ENCODE measurements around the gene SPSB1.

The SPSB1 gene

DNA sequence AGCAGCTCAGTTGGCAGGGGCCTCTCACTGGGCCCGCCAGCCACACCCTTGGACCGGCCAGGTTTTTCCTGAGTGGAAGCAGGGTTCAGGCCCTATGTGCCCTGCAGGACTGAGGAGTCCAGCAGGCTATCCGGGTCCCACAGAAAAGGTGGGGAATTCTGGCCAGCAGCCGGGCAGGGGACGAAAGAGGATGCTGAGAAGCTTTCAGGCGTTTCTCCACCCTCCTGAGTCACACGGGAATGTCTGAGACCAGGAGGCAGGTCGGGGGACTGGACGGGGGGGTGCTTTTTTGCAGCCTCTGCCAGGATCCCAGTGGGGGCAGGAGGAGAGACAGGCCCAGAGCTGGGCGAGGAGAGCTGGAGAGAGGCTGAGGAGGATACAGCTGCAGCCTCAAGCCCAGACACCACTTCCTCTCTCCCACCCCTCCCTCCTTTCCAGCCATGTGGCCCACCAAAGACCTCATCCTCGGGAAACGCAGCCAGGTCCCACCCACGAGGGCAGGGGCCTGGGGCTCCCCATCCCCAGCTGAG lies 105.4 kb downstream of the SPSB1 start:
- no peak for DNase-seq

DNA sequence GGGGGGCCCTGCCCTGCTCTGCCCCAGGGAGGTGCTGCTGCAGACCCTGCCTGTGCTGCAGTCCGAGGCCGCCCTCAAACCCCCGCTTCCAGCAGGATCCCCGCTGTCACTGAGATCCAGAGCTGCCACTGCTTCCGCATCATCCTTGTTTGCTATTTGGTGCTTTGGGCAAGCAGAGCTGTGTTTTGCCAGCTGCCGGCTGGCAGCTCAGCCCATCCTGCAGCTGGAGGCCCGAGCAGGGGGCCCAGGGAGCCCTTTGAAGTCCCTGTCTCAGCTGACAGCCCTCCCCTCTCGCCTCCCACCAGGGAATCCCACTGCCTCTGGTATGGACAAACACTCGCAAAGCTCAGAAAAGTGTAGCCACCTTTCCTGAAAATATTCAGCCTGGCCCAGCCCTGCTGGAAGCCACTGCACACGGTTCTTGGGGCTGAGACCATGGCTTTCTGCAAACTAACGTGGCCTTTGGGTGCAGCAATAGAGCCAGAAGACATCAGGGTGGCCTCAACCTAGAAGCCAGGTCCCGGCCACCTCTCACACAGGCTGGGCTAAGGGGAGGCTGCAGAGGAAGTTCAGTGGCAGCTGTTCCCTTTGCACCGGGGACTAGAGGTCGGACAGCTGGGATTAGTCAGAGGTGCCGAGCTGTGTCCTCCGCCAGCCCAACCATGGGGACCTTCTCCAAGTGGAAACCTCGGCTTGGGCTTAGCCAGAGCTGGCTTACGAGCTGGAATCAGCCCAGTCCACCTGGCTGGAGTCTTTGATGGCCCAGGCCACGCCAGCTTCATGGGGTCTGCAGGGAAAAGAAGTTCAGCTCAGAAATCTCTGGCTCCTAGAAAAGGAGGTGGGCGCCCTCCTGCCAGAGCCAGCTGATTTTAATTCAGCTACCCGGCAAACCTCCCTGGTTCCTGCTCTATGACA lies 107.1 kb downstream of the SPSB1 start:
- no peak for DNase-seq

DNA sequence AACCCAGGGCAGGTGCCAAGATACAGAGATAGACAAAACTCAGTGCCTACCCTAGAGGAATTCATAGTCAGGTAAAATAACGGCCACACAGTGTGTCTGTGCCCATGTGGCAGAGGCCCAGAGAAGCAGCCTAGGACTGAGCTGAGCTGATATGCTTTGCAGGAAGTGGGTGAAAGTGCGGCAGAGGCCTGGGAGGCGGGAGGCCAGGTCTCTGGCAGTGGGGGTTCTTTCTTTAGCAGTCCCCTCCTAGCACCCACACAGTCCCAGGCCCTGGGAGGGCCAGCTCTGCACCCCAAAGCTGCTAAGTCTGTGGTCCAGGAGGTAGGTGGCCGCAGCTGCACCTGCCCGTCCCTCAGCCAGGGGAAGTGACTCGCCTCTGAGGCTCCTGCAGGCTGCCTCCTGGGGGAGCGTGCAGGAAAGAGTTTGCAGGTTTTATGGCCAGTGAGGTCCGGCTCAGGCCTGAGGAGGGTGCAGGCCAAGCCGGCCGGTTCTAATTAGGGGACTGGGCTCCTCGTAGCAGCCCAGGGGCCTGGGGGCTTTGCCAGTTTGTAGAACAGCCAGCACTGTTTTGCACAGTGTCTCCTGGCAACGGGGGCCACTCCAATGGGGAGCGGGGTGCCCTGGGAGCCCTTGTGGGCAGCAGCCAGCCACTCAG lies 107.9 kb downstream of the SPSB1 start:
- no peak for DNase-seq

DNA sequence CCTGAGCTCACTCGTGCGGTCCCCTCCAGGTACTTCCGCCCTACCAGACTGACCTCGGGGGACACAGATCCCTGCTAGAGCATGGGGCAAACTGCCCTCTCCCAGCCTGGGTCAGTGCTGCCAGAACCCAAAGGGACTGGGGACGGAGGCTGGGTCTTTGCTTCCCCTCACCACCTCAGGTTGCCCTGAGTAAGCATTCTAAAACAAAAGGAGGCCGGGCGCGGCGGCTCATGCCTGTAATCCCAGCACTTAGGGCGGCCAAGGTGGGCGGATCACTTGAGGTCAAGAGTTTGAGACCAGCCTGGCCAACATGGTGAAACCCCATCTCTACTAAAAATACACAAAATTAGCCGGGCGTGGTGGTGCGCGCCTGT lies 108.4 kb downstream of the SPSB1 start:
- no peak for DNase-seq

DNA sequence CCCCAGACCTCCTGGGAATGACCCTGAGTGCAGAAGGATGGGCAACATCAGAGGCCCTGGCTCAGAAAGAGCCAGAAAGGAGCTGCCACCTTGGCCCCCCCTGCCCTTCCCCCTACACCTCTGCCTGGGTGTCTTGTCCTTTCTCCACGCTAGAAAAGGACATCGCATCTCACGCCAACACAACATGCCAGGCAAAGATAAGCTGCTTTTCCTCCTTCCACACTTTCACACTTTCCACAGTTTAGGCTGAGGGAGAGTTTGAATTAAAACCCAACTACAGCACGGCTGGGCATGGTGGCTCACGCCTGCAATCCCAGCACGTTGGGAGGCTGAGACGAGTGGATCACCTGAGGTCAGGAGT lies 109.5 kb downstream of the SPSB1 start:
- DNase-seq = no peak

DNA sequence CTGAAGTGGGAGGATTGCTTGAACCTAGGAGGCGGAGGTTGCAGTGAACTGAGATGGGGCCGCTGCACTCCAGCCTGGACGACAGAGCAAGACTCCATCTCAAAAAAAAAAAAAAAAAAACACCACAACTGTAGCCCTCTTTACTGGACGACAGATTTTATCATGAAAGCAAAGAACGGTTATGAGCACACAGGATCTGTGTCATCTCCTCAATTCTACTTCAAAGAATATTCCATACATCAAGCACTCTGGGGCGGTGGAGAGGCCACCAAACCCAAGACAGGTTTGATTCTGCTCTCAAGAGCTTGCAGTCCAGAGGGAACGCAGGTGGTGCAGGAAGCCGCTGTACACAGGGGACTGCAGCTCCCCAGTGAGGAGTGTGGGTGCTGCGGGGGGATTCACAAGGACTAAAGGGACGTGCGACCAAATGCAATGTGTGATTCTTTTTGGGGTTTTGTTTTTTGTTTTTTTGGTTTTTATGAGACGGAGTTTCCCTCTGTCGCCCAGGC lies 110.1 kb downstream of the SPSB1 start:
- DNase-seq = no peak

DNA sequence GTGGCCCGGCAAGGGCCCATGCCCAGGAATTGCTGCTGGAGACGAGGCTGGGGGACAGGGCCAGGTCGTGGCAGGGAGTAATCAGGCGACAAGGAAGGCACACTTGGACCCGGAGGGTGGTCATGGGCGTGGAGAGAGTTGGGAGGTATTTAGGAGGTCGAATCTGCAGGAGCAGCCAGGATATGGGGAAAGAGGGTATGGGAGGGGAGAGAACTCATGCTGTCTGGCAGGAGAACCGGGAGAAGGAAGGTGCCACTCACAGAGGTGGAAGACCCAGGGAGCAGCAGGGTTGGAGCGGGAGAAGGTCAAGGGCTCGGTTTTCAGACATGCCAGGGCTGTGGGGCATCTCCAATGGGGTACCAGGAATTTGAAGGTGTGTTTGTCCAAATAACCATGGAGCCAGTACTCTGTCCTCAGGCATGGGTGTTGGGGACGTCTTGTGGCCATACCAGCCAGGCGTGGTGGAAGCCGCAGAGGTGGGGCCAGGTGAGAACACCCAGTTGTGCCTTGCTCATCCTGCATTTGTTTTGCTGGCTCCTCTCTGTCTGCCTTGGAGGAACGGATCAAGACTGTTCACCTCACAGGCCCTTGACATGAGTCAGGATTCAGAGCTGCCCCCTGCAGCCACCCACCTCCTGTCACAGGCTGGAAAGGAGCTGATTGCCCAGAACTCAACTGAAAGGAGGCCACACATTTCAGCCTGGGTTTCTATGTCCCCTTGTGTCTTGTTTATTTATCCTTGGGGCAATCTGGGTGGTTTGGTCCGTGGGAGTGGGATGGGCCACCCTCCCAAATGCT lies 111.6 kb downstream of the SPSB1 start:
- DNase-seq = no peak

DNA sequence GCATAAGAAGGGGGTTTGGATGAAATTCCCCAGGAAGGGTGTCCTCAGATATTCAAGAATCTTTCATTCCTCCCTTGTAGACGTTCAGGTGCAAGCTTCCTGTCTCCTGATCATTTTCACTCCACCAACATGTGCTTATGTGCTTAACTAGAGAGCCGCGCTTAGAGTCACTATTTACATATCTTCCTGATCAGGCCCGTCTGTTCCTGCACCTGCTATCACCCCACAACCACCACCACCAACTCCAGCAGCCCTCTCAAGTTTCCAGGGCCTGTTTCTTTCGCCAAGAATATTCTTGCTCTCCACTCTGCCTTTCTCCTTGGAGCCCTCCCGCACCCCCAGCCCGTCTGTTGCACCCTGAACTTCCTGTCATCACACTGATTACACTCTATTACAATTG lies 113.4 kb downstream of the SPSB1 start:
- no peak for DNase-seq

DNA sequence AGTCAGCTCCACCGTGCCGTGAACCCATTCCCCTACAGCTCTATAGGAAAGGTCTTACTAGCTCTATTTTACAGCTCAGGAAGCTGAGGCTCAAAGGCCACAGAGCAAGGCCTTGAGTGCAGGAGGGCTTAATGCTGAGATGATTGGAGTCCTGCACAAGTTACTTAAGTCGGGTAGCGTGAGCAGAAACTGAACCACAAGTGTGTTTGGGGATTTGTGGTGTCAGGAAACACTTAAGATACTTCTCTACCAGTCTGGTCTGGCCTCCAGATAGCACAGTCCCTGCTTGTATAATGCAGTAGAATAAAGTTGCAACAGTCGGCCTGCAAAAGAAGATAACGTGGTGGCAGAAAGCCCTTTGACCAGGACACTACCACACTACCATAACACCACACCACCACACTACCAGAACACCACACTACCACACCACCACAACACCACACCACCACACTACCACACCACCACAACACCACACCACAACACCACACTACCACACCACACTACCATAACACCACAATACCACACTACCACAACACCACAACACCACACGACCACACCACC lies 118.1 kb downstream of the SPSB1 start:
- no peak for DNase-seq

DNA sequence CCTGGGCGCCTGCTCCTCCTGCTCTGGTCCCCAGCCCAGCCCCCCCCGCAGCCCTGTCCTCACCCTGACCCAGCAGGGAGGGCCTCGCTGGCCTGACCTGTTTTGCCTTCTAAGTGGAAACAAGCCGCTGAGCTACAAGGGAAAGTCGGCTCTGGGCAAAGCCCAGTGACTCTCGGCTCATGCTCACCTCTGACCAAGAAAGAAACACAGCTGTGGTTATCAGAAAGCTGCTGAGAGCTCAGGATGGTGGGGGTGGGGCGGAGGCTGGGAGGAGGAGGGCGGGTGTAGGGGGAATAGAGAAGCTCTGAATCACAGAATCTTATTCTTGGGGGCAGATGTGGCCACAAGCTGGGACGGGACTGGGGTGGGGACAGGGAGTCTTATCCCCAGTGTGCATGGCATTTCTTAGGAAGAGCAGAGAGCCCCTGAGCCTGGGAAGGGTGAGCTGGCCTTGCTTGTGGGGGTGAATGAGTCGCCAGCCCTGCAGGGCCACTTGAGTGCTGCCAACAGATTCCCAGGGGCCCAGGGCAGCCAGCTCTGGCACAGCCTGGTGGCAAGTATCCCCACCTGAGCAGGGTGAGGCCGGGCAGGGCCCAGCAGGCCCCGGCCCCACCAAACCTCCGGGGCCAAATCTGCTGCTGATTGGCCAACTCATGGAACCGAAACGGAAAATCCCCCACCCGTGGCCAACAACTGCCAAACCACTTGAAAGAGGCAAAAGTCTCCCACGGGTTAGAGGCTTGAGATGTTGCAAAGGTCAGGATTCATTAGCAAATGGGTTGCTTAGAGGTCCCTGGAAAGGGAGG lies 120.6 kb downstream of the SPSB1 start:
- no peak for DNase-seq

DNA sequence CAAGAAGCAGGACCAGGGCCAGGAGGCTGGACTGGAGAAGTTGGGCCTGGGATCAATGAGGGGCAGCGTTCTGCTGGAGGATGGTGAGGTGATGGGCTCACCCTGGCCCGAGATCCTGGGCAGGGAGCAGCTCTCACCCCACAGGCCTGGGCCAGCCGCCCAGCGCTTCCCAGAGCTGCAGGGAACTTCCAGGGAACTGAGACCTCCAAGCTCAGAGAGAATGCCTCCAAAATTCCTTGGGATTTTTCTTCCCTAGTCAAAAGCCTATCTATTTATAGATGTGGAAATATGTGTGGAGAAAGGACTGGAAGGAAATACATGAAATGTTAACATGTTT lies 121.2 kb downstream of the SPSB1 start:
- DNase-seq = no peak

DNA sequence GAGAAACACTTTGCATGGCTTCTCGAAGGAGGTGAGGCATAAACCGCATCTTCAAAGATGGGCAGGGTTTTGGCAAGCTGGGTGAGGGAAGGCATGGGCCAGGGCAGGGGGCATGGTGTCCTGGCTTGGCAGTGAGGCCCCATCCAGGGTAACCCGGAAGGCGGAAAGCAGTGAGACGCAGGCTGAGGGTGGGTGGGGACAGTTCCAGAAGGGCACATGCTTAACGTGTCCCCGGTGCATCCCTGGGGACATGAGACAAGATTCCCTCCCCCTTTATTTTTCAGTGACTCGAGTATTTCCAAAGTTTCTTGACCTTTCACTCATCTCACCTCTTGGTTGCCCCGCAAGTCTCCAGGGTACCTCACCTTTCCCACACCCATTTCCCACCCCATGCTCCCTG lies 123.8 kb downstream of the SPSB1 start:
- DNase-seq = no peak

DNA sequence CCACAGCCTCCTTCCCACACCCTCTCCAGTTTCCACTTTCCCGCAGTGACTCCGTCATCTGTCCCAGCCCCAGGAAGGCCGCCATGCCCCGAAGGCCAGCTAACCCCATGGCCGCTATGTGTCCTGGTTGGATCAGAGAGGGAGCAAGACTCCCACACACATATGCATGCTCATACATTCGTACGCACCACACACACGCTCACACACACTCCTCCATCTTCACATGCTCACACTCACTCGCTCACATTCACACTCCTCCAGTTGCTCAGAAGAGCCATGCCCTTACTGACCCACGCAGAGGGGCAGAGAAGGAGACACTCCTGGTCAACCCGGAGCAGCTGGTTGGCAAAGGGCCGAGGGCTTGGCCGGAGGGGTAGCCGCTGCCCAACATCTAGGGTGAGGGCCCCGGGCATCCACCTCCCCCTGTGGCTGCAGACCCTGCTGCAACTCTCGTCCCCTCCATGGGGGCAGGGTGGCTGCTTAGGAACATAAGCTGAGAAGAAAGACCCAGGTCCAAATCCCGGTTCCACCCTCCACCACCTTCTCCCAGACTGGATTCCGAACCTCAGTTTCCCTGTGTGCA lies 124.3 kb downstream of the SPSB1 start:
- DNase-seq = no peak

DNA sequence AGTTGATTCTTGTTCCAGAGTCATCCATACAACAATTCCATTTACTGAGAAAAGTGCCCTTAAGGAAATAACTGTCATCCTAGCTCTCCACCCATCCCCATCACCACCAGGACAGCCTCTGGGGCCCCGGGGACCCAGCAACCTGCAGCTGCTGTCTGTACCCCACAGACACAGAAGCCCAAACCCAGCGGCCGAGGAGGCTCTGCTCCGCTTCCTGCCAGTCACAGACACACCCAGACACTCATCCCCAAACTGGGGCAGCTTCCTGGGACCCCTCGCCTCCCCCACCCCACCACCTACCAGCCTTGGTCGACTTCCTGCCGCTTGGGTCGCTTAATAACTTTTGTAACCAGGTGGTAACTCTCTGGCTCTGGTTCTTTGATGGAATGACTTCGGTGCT lies 125.0 kb downstream of the SPSB1 start:
- no peak for DNase-seq

DNA sequence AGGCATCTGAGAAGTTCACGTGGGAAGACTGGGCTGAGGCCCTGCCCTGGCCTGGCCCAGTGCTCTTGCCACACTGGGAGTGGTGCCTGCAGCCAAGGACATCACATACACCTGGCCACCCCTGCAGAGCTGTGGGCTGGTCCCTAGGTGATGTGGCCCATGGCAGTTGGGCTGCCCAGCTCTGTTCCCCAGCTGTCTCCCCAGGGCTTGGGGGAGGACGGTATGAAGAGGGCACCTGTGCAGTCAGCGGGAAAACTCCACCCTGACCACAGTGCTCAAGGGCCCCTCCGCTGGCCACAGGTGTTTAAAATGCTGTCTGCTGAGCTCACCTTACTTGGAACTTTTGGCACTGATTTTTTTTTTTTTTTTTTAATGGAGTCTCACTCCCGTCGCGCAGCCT lies 126.2 kb downstream of the SPSB1 start:
- no peak for DNase-seq

Data from NCI-H1048 (cell line).